ENCODE measurements around the gene DNM3.

DNA sequence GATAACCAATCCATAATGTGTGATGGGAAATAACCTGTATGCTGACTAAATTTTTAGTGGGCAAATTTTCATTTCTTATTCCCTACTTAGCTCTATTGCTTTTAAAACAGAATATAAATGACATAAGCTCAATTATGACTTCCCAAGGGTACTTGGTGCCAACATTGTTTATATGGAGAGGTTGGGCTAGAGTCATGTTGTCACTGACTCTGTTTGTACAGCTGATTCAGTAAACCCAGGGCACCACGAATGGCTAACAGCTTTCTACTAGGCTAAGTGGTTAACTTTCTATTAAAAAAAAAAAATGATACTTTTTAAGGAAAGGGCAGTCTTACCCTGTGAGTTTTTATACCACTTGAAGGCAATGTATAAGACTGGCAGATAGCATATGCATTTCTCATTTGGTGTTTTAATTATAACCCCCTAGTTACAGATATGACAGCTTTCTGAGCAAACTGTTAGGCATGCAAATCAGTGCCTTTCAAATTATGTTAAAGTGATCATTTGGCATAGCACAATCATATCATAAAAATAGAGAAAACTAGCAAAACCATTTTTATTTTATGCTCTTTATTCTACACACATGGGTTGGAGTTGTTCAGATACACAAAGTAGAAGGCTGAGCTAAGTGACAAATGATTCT is 147.1 kb downstream of the DNM3 start:
- TF ChIP-seq CTCF (IDR thresholded peaks at IDR 0.05; ENCODE audit: insufficient read depth, low read length, poor library complexity, severe bottlenecking) (no peak), EZH2phosphoT487 (conservative IDR thresholded peaks at IDR 0.05; ENCODE audit: low read length) (no peak)
